Tibial artery (tissue), 4 donors: ENCODE measurements around the gene CNTN2.

Experiments
- DNase-seq, 2 donors: peaks; one replicate each; pipeline ENCODE4 v3.0.0-alpha.2; 2019
- H3K27ac ChIP-seq, 2 donors: fragments of 200-600 bp; sonication (generic) in 1 of 2; 1 replicate in 1 of 2; 2 replicates in 1 of 2; pipeline ENCODE4 v1.5.1; 2018 to 2019; ENCODE audit warnings: mild to moderate bottlenecking in 1 of 2
- H3K27me3 ChIP-seq, 2 donors: fragments of 200-600 bp; sonication (generic) in 1 of 2; one replicate each; pipeline versions ENCODE4 v1.5.1 to v1.6.0; 2016 to 2019
- H3K36me3 ChIP-seq, 3 donors: fragments of 200-600 bp; sonication (generic) in 2 of 3; one replicate each; pipeline ENCODE4 v1.5.1; 2016 to 2019; ENCODE audit warnings: mild to moderate bottlenecking in 2 of 3
- H3K4me1 ChIP-seq, 4 donors: fragments of 200-600 bp; sonication (generic) in 2 of 4; 1 replicate in 3 of 4; 2 replicates in 1 of 4; pipeline ENCODE4 v1.5.1; 2016 to 2019
- H3K4me3 ChIP-seq, 2 donors: fragments of 200-600 bp; sonication (generic) in 1 of 2; 1 replicate in 1 of 2; 2 replicates in 1 of 2; pipeline ENCODE4 v1.5.1; 2018 to 2019; ENCODE audit warnings: mild to moderate bottlenecking in 2 of 2
- H3K9me3 ChIP-seq, 3 donors: fragments of 200-600 bp; sonication (generic) in 1 of 3; one replicate each; pipeline ENCODE4 v1.5.1; 2016 to 2019
- CTCF ChIP-seq, 2 experiments: fragments of 200-600 bp in 1 of 2; fragments of 450-650 bp in 1 of 2; IDR thresholded peaks; one replicate each; pipeline ENCODE4 v1.5.1; 2017 to 2019; ENCODE audit warnings: antibody characterized with exemption in 2 of 2, mild to moderate bottlenecking in 1 of 2, moderate library complexity in 1 of 2
- intact Hi-C: fragments of 100-400 bp; cut with DNase I; formaldehyde crosslinking; loops from one replicate; pipeline ENCODE4 v1.15.0; 2023; ENCODE audit warnings: low total_unique reads

CNTN2 gene

DNA sequence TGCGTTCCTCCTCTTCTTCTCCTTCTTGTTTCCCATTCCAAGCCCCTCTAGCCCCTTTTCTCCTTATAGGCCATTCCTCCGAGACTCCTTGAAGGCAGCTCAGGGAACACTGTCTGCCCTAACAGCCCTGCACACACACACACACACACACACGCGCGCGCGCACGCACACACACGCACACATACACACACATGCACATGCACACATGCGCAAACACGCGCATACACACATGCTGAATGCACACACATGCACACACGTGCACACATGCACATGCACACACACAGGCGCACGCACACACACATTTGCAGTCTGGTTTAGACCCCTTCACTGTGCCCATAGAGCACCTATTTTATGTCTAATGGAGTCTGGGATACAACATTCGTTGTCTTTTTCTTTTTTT, 17.8 kb upstream of the CNTN2 start:
- H3K9me3 ChIP-seq = no peaks in the 10 kb centered on the region
- no peak overlapping the region for H3K27ac ChIP-seq
- no peaks in the 10 kb centered on the region for H3K36me3 ChIP-seq
- intact Hi-C loops = no loop called here
- peaks cover 0 to 6% of the 10 kb centered on the region in 2 donors for H3K27me3 ChIP-seq
- no peak for TF ChIP-seq CTCF (IDR thresholded peaks at IDR 0.05)
- H3K4me1 ChIP-seq = no peaks in the 10 kb centered on the region
- DNase-seq = no peak
- H3K4me3 ChIP-seq = no peak overlapping the region

GRCh38 chr1:205026181-205026580, 16.8 kb upstream of the CNTN2 start:
- Histone ChIP-seq H3K27ac (no peak overlapping the region), H3K4me3 (no peak overlapping the region), H3K27me3 (peaks cover 0 to 12% of the 10 kb centered on the region in 2 donors), H3K4me1 (no peaks in the 10 kb centered on the region), H3K9me3 (no peaks in the 10 kb centered on the region), H3K36me3 (no peaks in the 10 kb centered on the region)
- no peak for TF ChIP-seq CTCF (IDR thresholded peaks at IDR 0.05)
- DNase-seq = no peak
- intact Hi-C loops = no loop called here

DNA sequence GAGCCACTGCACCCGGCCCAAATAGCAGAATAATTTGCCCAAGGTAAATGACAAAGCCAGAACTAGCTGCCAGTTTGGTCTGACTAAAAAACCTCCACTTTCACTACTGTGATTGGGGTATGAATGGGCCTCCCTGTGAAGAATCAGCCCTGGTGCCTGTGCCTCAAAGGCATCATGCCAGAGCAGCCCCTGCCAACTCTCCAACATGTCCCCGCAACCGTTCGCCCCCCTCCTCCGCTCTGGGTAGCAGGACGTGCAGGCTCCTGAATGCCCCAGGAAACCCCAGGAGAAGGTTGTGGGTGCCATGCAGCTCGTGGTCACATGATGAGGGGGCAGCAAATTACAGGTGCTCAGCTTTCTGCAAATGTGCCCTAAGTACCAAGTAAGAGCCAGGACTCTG, 14.6 kb upstream of the CNTN2 start:
- TF ChIP-seq CTCF (IDR thresholded peaks at IDR 0.05) = no peak
- H3K4me1 ChIP-seq = no peaks in the 10 kb centered on the region
- no peak for DNase-seq
- H3K4me3 ChIP-seq = no peak overlapping the region
- H3K27ac ChIP-seq = no peak overlapping the region
- no peaks in the 10 kb centered on the region for H3K36me3 ChIP-seq
- no peaks in the 10 kb centered on the region for H3K9me3 ChIP-seq
- peaks cover 0 to 25% of the 10 kb centered on the region in 2 donors for H3K27me3 ChIP-seq
- intact Hi-C loops = no loop called here

DNA sequence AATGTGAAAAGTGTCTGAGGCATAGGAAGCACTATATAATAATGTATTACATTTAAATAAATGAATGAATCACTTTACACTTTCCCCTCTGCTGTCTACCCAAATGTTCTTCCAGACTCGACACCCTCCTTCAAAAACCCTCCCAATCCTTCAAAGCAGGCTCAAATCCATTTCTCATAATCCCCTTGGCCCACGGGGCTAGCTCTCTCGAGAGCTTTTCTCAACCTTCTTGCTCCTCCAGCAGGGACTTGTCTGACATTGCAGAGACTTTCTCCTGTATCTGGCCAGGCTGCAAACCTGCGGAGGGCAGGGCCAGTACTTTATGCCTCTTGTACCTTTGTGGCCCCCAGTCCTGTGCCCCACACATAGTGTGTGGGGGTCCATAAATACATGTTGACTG, 14.1 kb upstream of the CNTN2 start:
- H3K4me1 ChIP-seq = no peaks in the 10 kb centered on the region
- H3K9me3 ChIP-seq = no peaks in the 10 kb centered on the region
- H3K27ac ChIP-seq = no peak overlapping the region
- peaks cover 0 to 25% of the 10 kb centered on the region in 2 donors for H3K27me3 ChIP-seq
- no peak for TF ChIP-seq CTCF (IDR thresholded peaks at IDR 0.05)
- H3K4me3 ChIP-seq = no peak overlapping the region
- intact Hi-C loops = no loop called here
- H3K36me3 ChIP-seq = no peaks in the 10 kb centered on the region
- no peak for DNase-seq

GRCh38 chr1:205030241-205030640, 12.8 kb upstream of the CNTN2 start:
- Histone ChIP-seq H3K9me3 (no peaks in the 10 kb centered on the region), H3K27ac (no peak overlapping the region), H3K27me3 (peaks cover 0 to 25% of the 10 kb centered on the region in 2 donors), H3K36me3 (no peaks in the 10 kb centered on the region), H3K4me3 (no peak overlapping the region), H3K4me1 (no peaks in the 10 kb centered on the region)
- DNase-seq = no peak
- TF ChIP-seq CTCF (IDR thresholded peaks at IDR 0.05) = no peak
- intact Hi-C loops = no loop called here

DNA sequence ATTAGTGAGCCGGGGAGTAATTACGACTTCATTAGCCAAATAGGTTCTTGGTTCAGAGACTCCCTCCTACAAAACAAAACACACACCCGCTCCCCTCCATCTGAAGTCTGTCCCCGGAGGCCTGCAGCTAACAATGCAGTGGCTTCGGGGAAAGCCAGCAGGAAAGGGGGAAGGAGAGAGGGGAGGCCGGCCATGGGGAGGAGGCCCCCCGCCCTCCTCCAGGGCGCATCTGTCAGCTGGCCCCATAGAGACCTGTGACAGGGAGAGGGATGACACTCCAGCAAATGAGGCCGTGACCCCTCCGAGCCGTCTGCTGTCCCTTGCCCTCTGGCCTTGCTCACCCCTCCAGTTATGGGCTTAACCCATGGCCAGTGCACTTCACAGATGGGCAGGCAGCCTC, 12.1 kb upstream of the CNTN2 start:
- Histone ChIP-seq H3K9me3 (no peaks in the 10 kb centered on the region), H3K27me3 (peaks cover 0 to 25% of the 10 kb centered on the region in 2 donors), H3K27ac (no peak overlapping the region), H3K36me3 (no peaks in the 10 kb centered on the region), H3K4me1 (no peaks in the 10 kb centered on the region), H3K4me3 (no peak overlapping the region)
- intact Hi-C loops = no loop called here
- DNase-seq = no peak
- TF ChIP-seq CTCF (IDR thresholded peaks at IDR 0.05) = no peak
